Hepatocyte (in vitro differentiated cells): ENCODE data around the gene YIPF2. TPM values are rescaled to one million over a fixed set of nuclear protein-coding genes. Genes with fewer than 3 reads are reported as not detected.

Experiments
- DNase-seq: peaks from one replicate; pipeline ENCODE4 v3.0.0-alpha.2; 2016; ENCODE audit warnings: low spot score
- H2AFZ ChIP-seq: fragments of 200-600 bp; sonication (generic); 2 replicates; pipeline ENCODE4 v1.6.0; 2016; ENCODE audit warnings: antibody characterized with exemption, mild to moderate bottlenecking
- H3K27ac ChIP-seq: fragments of 200-600 bp; sonication (generic); 2 replicates; pipeline ENCODE4 v1.5.1; 2016; ENCODE audit warnings: mild to moderate bottlenecking
- H3K27me3 ChIP-seq: fragments of 200-600 bp; sonication (generic); 2 replicates; pipeline ENCODE4 v1.6.1; 2016
- H3K36me3 ChIP-seq: fragments of 200-600 bp; sonication (generic); replicated peaks from 2 replicates; pipeline ENCODE4 v1.5.1; 2016; ENCODE audit warnings: low read depth; ENCODE audit not compliant: insufficient read depth
- H3K4me1 ChIP-seq: fragments of 200-600 bp; sonication (generic); 2 replicates; pipeline ENCODE4 v1.5.1; 2016; ENCODE audit warnings: mild to moderate bottlenecking, moderate library complexity; ENCODE audit not compliant: insufficient read depth
- H3K4me2 ChIP-seq: fragments of 200-600 bp; sonication (generic); 2 replicates; pipeline ENCODE4 v1.6.0; 2016
- H3K4me3 ChIP-seq: fragments of 200-600 bp; sonication (generic); 2 replicates; pipeline ENCODE4 v1.5.1; 2016; ENCODE audit warnings: mild to moderate bottlenecking
- H3K79me2 ChIP-seq: fragments of 200-600 bp; sonication (generic); 2 replicates; pipeline ENCODE4 v1.6.0; 2017; ENCODE audit warnings: mild to moderate bottlenecking
- H3K9me2 ChIP-seq: fragments of 200-600 bp; sonication (generic); replicated peaks from 2 replicates; pipeline ENCODE4 v1.6.0; 2017; ENCODE audit warnings: mild to moderate bottlenecking; ENCODE audit not compliant: insufficient read depth
- H3K9me3 ChIP-seq: fragments of 200-600 bp; sonication (generic); 2 replicates; pipeline ENCODE4 v1.5.1; 2016; ENCODE audit warnings: low read depth, mild to moderate bottlenecking
- H4K20me1 ChIP-seq: fragments of 200-600 bp; sonication (generic); 2 replicates; pipeline ENCODE4 v1.6.0; 2016; ENCODE audit warnings: mild to moderate bottlenecking; ENCODE audit not compliant: insufficient read depth, poor library complexity, severe bottlenecking
- CTCF ChIP-seq: fragments of 200-600 bp; sonication (generic); IDR thresholded peaks from 2 replicates; pipeline ENCODE4 v1.5.1; 2016; ENCODE audit warnings: antibody characterized with exemption, mild to moderate bottlenecking; ENCODE audit not compliant: poor library complexity
- EZH2 ChIP-seq: fragments of 200-600 bp; sonication (generic); IDR thresholded peaks from 2 replicates; pipeline ENCODE4 v1.6.1; 2016; ENCODE audit warnings: antibody characterized with exemption, mild to moderate bottlenecking, borderline replicate concordance
- EZH2phosphoT487 ChIP-seq: fragments of 200-600 bp; sonication (generic); IDR thresholded peaks from one replicate; pipeline ENCODE4 v1.6.1; 2018; ENCODE audit warnings: antibody characterized with exemption, mild to moderate bottlenecking, low read depth, moderate library complexity; ENCODE audit not compliant: unreplicated experiment, severe bottlenecking
- WGBS: methylation state at CpG from one replicate; pipeline ENCODE4 v1.1.6; 2016; ENCODE audit warnings: low lambda C conversion rate; ENCODE audit errors: missing lambda C conversion rate; 5-methylcytosine and 5-hydroxymethylcytosine counted together
- polyA plus RNA-seq: library from polyadenylated mRNA; unstranded; fragments of >200 nt; fragmentation: Nextera tagmentation; extraction: Ambion mirVana; gene quantifications from 2 replicates; pipeline ENCODE4 v1.2.1, GENCODE V29; 2016
- total RNA-seq: library from RNA; depleted of rRNA; stranded (reverse); fragments of >200 nt; gene quantifications from 2 replicates; pipeline ENCODE4 v1.2.3, GENCODE V29; 2014

Gene YIPF2
- total and polyA plus RNA-seq, 2 experiments from 2014 or later = 80.3 to 115 TPM

- Histone ChIP-seq H3K4me1 (peaks cover 11% of the 10 kb centered on the region), H3K27me3 (no peaks in the 10 kb centered on the region), H2AFZ (no peak overlapping the region), H3K9me2 (no peaks in the 10 kb centered on the region), H3K4me3 (no peak overlapping the region), H3K4me2 (no peak overlapping the region), H3K27ac (no peak overlapping the region), H3K79me2 (peaks cover 99% of the 10 kb centered on the region), H3K9me3 (no peaks in the 10 kb centered on the region), H3K36me3 (no peaks in the 10 kb centered on the region), H4K20me1 (peaks cover 68% of the 10 kb centered on the region)
- no peak for DNase-seq
- TF ChIP-seq EZH2 (no peak), EZH2phosphoT487 (no peak), CTCF (no peak)
- WGBS = 93% methylated on average over 8 of the region's 8 CpGs
These were observed 38.4 kb upstream of the YIPF2 start for GRCh38 chr19:10966809-10967208.

GRCh38 chr19:10965398-10965797, 37.0 kb upstream of the YIPF2 start:
- H4K20me1 ChIP-seq = peaks cover 58% of the 10 kb centered on the region

GRCh38 chr19:10964903-10965302, 36.5 kb upstream of the YIPF2 start:
- Histone ChIP-seq H2AFZ (no peak overlapping the region), H3K79me2 (peaks cover 87% of the 10 kb centered on the region), H3K4me1 (peaks cover 13% of the 10 kb centered on the region), H3K9me3 (no peaks in the 10 kb centered on the region), H3K27me3 (no peaks in the 10 kb centered on the region), H3K27ac (no peak overlapping the region), H3K4me3 (no peak overlapping the region), H4K20me1 (peaks cover 55% of the 10 kb centered on the region), H3K36me3 (no peaks in the 10 kb centered on the region), H3K9me2 (no peaks in the 10 kb centered on the region), H3K4me2 (no peak overlapping the region)
- TF ChIP-seq EZH2 = no peak
- no peak for TF ChIP-seq CTCF
- no peak for TF ChIP-seq EZH2phosphoT487
- 100% methylated on average over 4 of the region's 4 CpGs for WGBS
- no peak for DNase-seq

More at GRCh38 chr19:10965398-10965797, 37.0 kb upstream of the YIPF2 start:
- H3K4me2 ChIP-seq = no peak overlapping the region
- H3K9me2 ChIP-seq = no peaks in the 10 kb centered on the region
- no peak for TF ChIP-seq CTCF
- TF ChIP-seq EZH2 = no peak
- no peak for TF ChIP-seq EZH2phosphoT487
- 95% methylated on average over 6 of the region's 6 CpGs for WGBS
- no peaks in the 10 kb centered on the region for H3K36me3 ChIP-seq
- H3K27me3 ChIP-seq = no peaks in the 10 kb centered on the region
- H3K79me2 ChIP-seq = peaks cover 90% of the 10 kb centered on the region
- H2AFZ ChIP-seq = no peak overlapping the region
- H3K27ac ChIP-seq = no peak overlapping the region
- no peaks in the 10 kb centered on the region for H3K9me3 ChIP-seq
- peaks cover 11% of the 10 kb centered on the region for H3K4me1 ChIP-seq
- no peak for DNase-seq
- no peak overlapping the region for H3K4me3 ChIP-seq

- Histone ChIP-seq H3K9me2 (no peaks in the 10 kb centered on the region), H3K4me1 (peaks cover 15% of the 10 kb centered on the region), H3K4me3 (no peak overlapping the region), H3K27ac (no peak overlapping the region), H3K4me2 (peak overlapping the region; percentile 90), H3K36me3 (no peaks in the 10 kb centered on the region), H2AFZ (no peak overlapping the region), H3K27me3 (no peaks in the 10 kb centered on the region), H3K79me2 (peaks cover 85% of the 10 kb centered on the region), H4K20me1 (peaks cover 52% of the 10 kb centered on the region), H3K9me3 (no peaks in the 10 kb centered on the region)
- no peak for DNase-seq
- TF ChIP-seq CTCF (no peak), EZH2phosphoT487 (no peak), EZH2 (no peak)
- 83% methylated on average over 4 of the region's 4 CpGs for WGBS
These were observed 35.4 kb upstream of the YIPF2 start for GRCh38 chr19:10963865-10964264.
